A549 (cell line): ENCODE measurements around the gene ZNF536. TPM values are rescaled to one million over a fixed set of nuclear protein-coding genes. Genes with fewer than 3 reads are reported as not detected.
A peak's percentile ranks its signal among the peaks of the same experiment; 100 is the strongest.

ENCODE experiments used
- ATAC-seq, 2 experiments: fragments of 200-7000 bp in 1 of 2; fragments of >200 bp in 1 of 2; cut with Nextera tagmentation in 1 of 2; cut with Tn5 transposase in 1 of 2; 3 replicates each; pipeline versions ENCODE4 v1.8.0 to v1.9.1; 2018 to 2020; ENCODE audit warnings: mild to moderate bottlenecking in 1 of 2, moderate library complexity in 1 of 2
- CTCF ChIA-PET: fragments of 300-600 bp; sonication (Branson Sonifier 250); formaldehyde crosslinking; extraction: SDS; loops from one replicate; lab custom pipeline; 2021; ENCODE audit warnings: antibody characterized with exemption, inconsistent platforms; lab: Yijun Ruan, JAX
- POLR2A ChIA-PET: fragments of 350-600 bp; formaldehyde crosslinking; extraction: SDS; loops from one replicate; lab custom pipeline; 2021; ENCODE audit warnings: antibody characterized with exemption, inconsistent platforms; lab: Yijun Ruan, JAX
- DNase-seq, 2 experiments: peaks; one replicate each; pipeline versions ENCODE4 v3.0.0 to v3.0.0-alpha.2; 2011 to 2016; ENCODE audit warnings: low read depth in 1 of 2, low spot score in 1 of 2
- FAIRE-seq: peaks from 2 replicates; lab custom pipeline; 2011; peaks lifted over from hg19 to GRCh38; lab: Jason Lieb, UNC
- H3K27ac ChIP-seq, 2 experiments: fragments of >200 bp; sonication (Bioruptor Twin); formaldehyde crosslinking; 3 replicates each; pipeline ENCODE4 v1.5.1; 2016 to 2017
- H3K4me1 ChIP-seq: fragments of >200 bp; sonication (Bioruptor Twin); formaldehyde crosslinking; 3 replicates; pipeline ENCODE4 v1.6.1; 2016
- H3K4me2 ChIP-seq: fragments of >200 bp; sonication (Bioruptor Twin); formaldehyde crosslinking; 3 replicates; pipeline ENCODE4 v1.6.1; 2016
- H3K4me3 ChIP-seq: fragments of >200 bp; sonication (Bioruptor Twin); formaldehyde crosslinking; 3 replicates; pipeline ENCODE4 v1.5.1; 2016
- H3K9me3 ChIP-seq: fragments of >200 bp; sonication (Bioruptor Twin); formaldehyde crosslinking; 3 replicates; pipeline ENCODE4 v1.6.1; 2016
- BCL3 ChIP-seq: fragments of >200 bp; sonication (Bioruptor Twin); formaldehyde crosslinking; IDR thresholded peaks from 3 replicates; pipeline ENCODE4 v1.6.1; 2016
- CBX8 ChIP-seq: fragments of 200-600 bp; sonication (generic); IDR thresholded peaks from 2 replicates; pipeline ENCODE4 v1.6.1; 2016
- CEBPB ChIP-seq, 2 experiments: fragments of >200 bp in 1 of 2; sonication (Bioruptor Twin) in 1 of 2; formaldehyde crosslinking in 1 of 2; IDR thresholded peaks; 2 replicates each; pipeline ENCODE4 v1.6.1; 2012 to 2016
- CHD2 ChIP-seq: fragments of 150-350 bp; IDR thresholded peaks from 2 replicates; pipeline ENCODE4 v1.6.1; 2014; ENCODE audit warnings: low read length; ENCODE audit not compliant: partially characterized antibody
- CTCF ChIP-seq: fragments of >200 bp; sonication (Bioruptor Twin); formaldehyde crosslinking; IDR thresholded peaks from 3 replicates; pipeline ENCODE4 v1.5.1; 2016
- EP300 ChIP-seq, 2 experiments: fragments of >200 bp; sonication (Bioruptor Twin); formaldehyde crosslinking; IDR thresholded peaks; 2 replicates in 1 of 2; 3 replicates in 1 of 2; pipeline ENCODE4 v1.6.1; 2016 to 2017
- ESRRA ChIP-seq: fragments of 150-350 bp; IDR thresholded peaks from 2 replicates; pipeline ENCODE4 v1.6.1; 2014; ENCODE audit warnings: mild to moderate bottlenecking, low read length, borderline replicate concordance
- FOSB ChIP-seq: fragments of 250-450 bp; sonication (Bioruptor Pico); IDR thresholded peaks from 2 replicates; pipeline ENCODE4 v1.5.0; 2020; ENCODE audit warnings: mild to moderate bottlenecking, moderate library complexity
- FOSL2 ChIP-seq, 2 experiments: fragments of 450-650 bp in 1 of 2; fragments of >200 bp in 1 of 2; sonication (Bioruptor Twin) in 1 of 2; formaldehyde crosslinking; IDR thresholded peaks; 2 replicates each; pipeline versions ENCODE4 v1.5.0 to v1.6.1; 2016 to 2020; ENCODE audit warnings: mild to moderate bottlenecking in 1 of 2, moderate library complexity in 1 of 2
- FOXS1 ChIP-seq: fragments of 250-450 bp; sonication (Bioruptor Pico); IDR thresholded peaks from 2 replicates; pipeline ENCODE4 v1.5.0; 2020; ENCODE audit warnings: mild to moderate bottlenecking, moderate library complexity
- HEYL ChIP-seq: fragments of 250-450 bp; sonication (Bioruptor Pico); IDR thresholded peaks from 2 replicates; pipeline ENCODE4 v1.8.0; 2021; ENCODE audit warnings: mild to moderate bottlenecking, moderate library complexity
- HOXA7 ChIP-seq: fragments of 250-450 bp; sonication (Bioruptor Pico); IDR thresholded peaks from 2 replicates; pipeline ENCODE4 v1.5.0; 2020; ENCODE audit warnings: mild to moderate bottlenecking, moderate library complexity
- KDM1A ChIP-seq: fragments of 200-600 bp; sonication (generic); IDR thresholded peaks from 2 replicates; pipeline ENCODE4 v1.6.1; 2016; ENCODE audit warnings: low read depth, mild to moderate bottlenecking
- RAD21 ChIP-seq, 2 experiments: fragments of >200 bp in 1 of 2; sonication (Bioruptor Twin) in 1 of 2; formaldehyde crosslinking in 1 of 2; IDR thresholded peaks in 1 of 2; conservative IDR thresholded peaks in 1 of 2; 2 replicates in 1 of 2; 3 replicates in 1 of 2; pipeline ENCODE4 v1.6.1; 2012 to 2018; ENCODE audit warnings: inconsistent platforms in 1 of 2
- RCOR1 ChIP-seq: fragments of 150-350 bp; IDR thresholded peaks from 2 replicates; pipeline ENCODE4 v1.6.1; 2014; ENCODE audit warnings: antibody characterized with exemption, low read length, low read depth
- RFX5 ChIP-seq: fragments of 450-650 bp; IDR thresholded peaks from 2 replicates; pipeline ENCODE4 v1.7.1; 2014; ENCODE audit warnings: antibody characterized with exemption, mild to moderate bottlenecking, moderate library complexity
- SMC3 ChIP-seq: fragments of >200 bp; sonication (Bioruptor Twin); formaldehyde crosslinking; IDR thresholded peaks from 3 replicates; pipeline ENCODE4 v1.6.1; 2018; ENCODE audit warnings: inconsistent platforms
- TFCP2L1 ChIP-seq: fragments of 250-450 bp; sonication (Bioruptor Pico); IDR thresholded peaks from 2 replicates; pipeline ENCODE4 v1.5.0; 2021; ENCODE audit warnings: mild to moderate bottlenecking
- WGBS: methylation state at CpG from one replicate; pipeline ENCODE4 v1.1.6; 2017; ENCODE audit errors: missing lambda C conversion rate; 5-methylcytosine and 5-hydroxymethylcytosine counted together
- polyA plus RNA-seq, 4 experiments: library from polyadenylated mRNA; depleted of rRNA in 3 of 4; stranded (reverse); fragments of >200 nt; fragmentation: RNase III in 1 of 4; extraction: RNeasy Plus Mini Kit Qiagen cat#74134 plus additional on column Dnase treatment in 1 of 4; gene quantifications; 2 replicates in 3 of 4; 3 replicates in 1 of 4; pipeline ENCODE4 v1.2.3, GENCODE V29; 2011 to 2017
- TF ChIP-seq, protein P1 (sequence below): IDR thresholded peaks from 2 replicates; pipeline ENCODE4 v1.6.1; 2012; ENCODE audit warnings: low read depth, borderline replicate concordance

ZNF536 gene
- polyA plus RNA-seq, 2 of the 4 experiments (the other 2 are of a cell fraction), result not detected

- H3K27ac ChIP-seq, result no peak overlapping the region
- no peaks in the 10 kb centered on the region for H3K4me1 ChIP-seq
- WGBS, result 12% methylated on average over 13 of the region's 13 CpGs
- ATAC-seq (no peak), DNase-seq (no peak), FAIRE-seq (no peak)
- ChIA-PET POLR2A (no interaction called here), CTCF (no interaction called here)
- TF ChIP-seq ESRRA (no peak), EP300 (IDR thresholded peaks at IDR 0.05) (no peak), FOXS1 (CRISPR knock-in tag) (no peak), SMC3 (no peak)
- TF ChIP-seq, protein P1, sequence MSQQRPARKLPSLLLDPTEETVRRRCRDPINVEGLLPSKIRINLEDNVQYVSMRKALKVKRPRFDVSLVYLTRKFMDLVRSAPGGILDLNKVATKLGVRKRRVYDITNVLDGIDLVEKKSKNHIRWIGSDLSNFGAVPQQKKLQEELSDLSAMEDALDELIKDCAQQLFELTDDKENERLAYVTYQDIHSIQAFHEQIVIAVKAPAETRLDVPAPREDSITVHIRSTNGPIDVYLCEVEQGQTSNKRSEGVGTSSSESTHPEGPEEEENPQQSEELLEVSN, result no peak
- no peak overlapping the region for H3K4me3 ChIP-seq
- H3K4me2 ChIP-seq, result no peak overlapping the region
- H3K9me3 ChIP-seq, result no peaks in the 10 kb centered on the region
These were observed 14.5 kb downstream of the ZNF536 start for GRCh38 chr19:30386551-30387143.

DNA sequence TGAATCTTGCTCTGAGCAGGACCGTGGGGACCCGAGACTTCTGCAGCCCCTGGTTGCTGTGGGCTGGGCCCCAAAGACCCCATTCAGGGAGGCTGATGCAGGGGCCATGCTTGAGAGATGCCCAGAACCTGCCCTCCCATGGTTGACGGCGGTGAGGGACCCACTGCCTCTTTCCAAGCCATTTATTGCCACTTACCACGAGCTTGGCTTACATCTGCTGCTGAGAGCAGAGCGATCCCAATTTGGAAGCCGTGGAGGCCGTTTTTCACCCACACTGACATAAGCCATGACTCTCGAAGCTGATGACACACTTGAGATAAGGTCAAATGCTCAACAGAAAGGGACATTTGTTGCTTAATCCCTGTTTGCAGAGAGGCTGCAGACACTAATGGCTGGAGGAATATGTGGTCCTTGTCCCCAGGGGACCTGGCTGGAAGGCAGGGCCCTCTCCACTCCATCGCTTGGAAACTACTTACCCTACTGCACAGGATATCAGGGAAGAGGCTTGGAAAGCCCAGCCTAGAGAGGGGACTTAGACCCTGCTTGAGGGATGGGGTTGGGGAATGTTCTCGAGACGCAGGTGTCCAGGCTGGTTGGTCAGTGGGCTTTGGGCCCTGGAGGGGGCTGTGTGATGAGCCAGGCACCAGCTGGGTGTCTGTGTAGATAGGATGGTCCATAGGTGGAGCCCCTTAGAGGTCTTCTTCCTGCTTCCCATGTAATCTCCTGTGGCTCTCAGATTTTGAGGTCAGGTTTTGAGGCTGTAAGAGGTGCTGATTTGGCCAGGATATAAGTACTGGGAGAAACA is 15.3 kb downstream of the ZNF536 start:
- 3% methylated on average over 12 of the region's 12 CpGs for WGBS
- DNase-seq (no peak), ATAC-seq (no peak), FAIRE-seq (no peak)
- Histone ChIP-seq H3K4me3 (no peak overlapping the region), H3K4me1 (no peaks in the 10 kb centered on the region), H3K9me3 (no peaks in the 10 kb centered on the region), H3K4me2 (no peak overlapping the region), H3K27ac (no peak overlapping the region)
- TF ChIP-seq KDM1A, result no peak
- no peak for TF ChIP-seq BCL3
- no peak for TF ChIP-seq CHD2
- no peak for TF ChIP-seq TFCP2L1 (CRISPR knock-in tag)
- no peak for TF ChIP-seq ESRRA
- TF ChIP-seq, protein P1, result no peak
- TF ChIP-seq RFX5, result no peak
- POLR2A ChIA-PET, result no interaction called here
- CTCF ChIA-PET, result no interaction called here

- peak; percentile 36 for FAIRE-seq
These were observed 16.1 kb downstream of the ZNF536 start for GRCh38 chr19:30388327-30388726.

DNA sequence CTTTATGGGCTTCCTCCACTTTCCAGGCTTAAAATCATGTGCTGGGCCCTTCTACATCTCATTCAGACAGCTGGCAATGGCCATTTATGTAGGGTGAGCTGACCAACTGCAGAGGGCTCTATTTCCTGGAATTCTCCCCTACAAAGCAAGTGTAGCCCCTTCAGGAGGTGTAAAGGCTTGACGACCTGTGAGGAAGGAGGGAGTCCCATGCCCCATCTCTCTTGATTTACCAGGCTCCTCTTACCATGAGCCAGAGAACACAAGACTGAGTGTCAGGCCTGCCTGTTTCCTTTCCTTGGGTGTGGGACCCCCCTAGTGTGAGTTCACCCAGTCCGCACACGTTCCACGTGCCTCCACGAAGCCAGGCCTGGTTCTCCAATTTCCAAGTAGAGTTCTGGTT is 16.6 kb downstream of the ZNF536 start:
- no peak for DNase-seq
- no peak overlapping the region for H3K4me2 ChIP-seq
- H3K27ac ChIP-seq, result no peak overlapping the region
- ChIA-PET POLR2A (no interaction called here), CTCF (interaction anchor here (1.5 kb wide), 1 partner anchor 52 kb away, joined by 3 read pairs; no protein-coding TSS in a partner anchor)
- no peak for TF ChIP-seq FOSB (CRISPR knock-in tag)
- TF ChIP-seq RCOR1, result no peak
- TF ChIP-seq CTCF, result no peak
- TF ChIP-seq HEYL (CRISPR knock-in tag), result no peak
- TF ChIP-seq FOSL2 (IDR thresholded peaks at IDR 0.05), result no peak
- TF ChIP-seq FOSL2 (CRISPR knock-in tag; IDR thresholded peaks at IDR 0.05), result no peak
- TF ChIP-seq HOXA7 (CRISPR knock-in tag), result no peak
- no peak for TF ChIP-seq RAD21 (conservative IDR thresholded peaks at IDR 0.05 in 1 of 2, IDR thresholded peaks at IDR 0.05 in 1 of 2)
- no peak for TF ChIP-seq BCL3
- no peak for TF ChIP-seq CBX8
- no peaks in the 10 kb centered on the region for H3K4me1 ChIP-seq
- ATAC-seq, result no peak
- 27% methylated on average over 5 of the region's 5 CpGs for WGBS
- H3K4me3 ChIP-seq, result no peak overlapping the region
- FAIRE-seq, result no peak
- no peaks in the 10 kb centered on the region for H3K9me3 ChIP-seq

More at GRCh38 chr19:30388327-30388726, 16.1 kb downstream of the ZNF536 start:
- ATAC-seq (no peak), DNase-seq (no peak)
- no peaks in the 10 kb centered on the region for H3K9me3 ChIP-seq
- no peak overlapping the region for H3K4me2 ChIP-seq
- no peak for TF ChIP-seq CEBPB (IDR thresholded peaks at IDR 0.05)
- H3K27ac ChIP-seq, result no peak overlapping the region
- H3K4me1 ChIP-seq, result no peaks in the 10 kb centered on the region
- POLR2A ChIA-PET, result no interaction called here
- CTCF ChIA-PET, result interaction anchor here (1.5 kb wide), 1 partner anchor 52 kb away, joined by 3 read pairs; no protein-coding TSS in a partner anchor
- WGBS, result 0% methylated on average over 9 of the region's 9 CpGs
- no peak overlapping the region for H3K4me3 ChIP-seq
